Stimulated activated CD8-positive, alpha-beta memory T cell treated with anti-CD3 and anti-CD28 coated beads, Interleukin-15, amount 100 ng/mL, for 4 hours (primary cell): Measurements from ENCODE around the gene ZFAND3.
"Not testable (repeated sequence)": the region's sequence is repeated elsewhere in the genome, so short reads cannot be mapped to it uniquely, and the experiment has no call there.

Source experiments
- DNase-seq, 2 donors: peaks; one replicate each; pipeline ENCODE4 v3.0.0-alpha.2; 2020; ENCODE audit warnings: low read depth in 2 of 2

The ZFAND3 gene

DNA sequence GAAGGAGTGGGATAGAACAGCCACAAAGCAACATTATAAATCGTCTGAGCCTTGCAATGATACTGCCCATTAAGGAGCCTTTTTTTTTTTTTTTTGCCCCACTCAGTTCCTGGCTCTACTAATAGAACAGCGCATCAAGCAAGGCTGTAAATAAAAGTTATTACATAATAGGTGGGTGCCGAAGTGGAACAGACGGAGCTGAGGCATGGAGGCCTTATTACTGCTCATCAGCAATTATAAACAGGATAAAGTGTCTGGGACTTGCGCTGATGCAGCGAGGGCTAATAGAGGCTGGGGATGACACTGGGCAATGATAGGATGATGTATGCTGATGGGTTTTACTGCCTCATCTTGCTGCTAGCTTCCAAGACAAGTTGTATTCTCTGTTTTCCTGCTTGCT is 272.1 kb downstream of the ZFAND3 start:
- no peak for DNase-seq

- DNase-seq: no peak
These were observed 272.9 kb downstream of the ZFAND3 start for GRCh38 chr6:38092465-38092864.

DNA sequence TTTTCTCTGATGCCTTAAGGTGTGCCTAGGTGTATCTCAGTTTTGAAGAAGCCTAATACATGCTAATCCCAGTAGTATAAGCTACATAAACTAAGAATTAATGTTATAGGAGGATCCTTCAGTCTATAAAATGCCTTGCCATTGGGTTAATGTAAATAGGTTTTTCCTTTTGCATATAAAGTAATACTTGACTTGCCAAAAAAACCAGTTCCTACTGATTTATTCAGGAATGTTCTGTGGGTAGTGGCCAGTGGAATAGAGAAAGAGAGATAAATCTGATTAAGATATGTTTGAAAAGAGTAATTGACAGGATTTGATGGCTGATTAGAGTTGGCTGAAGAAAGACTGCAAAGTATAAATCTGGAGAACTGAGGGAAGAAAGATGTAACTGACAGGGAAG is 273.4 kb downstream of the ZFAND3 start:
- DNase-seq: no peak

GRCh38 chr6:38095054-38095453 is 275.5 kb downstream of the ZFAND3 start:
- no peak for DNase-seq

DNA sequence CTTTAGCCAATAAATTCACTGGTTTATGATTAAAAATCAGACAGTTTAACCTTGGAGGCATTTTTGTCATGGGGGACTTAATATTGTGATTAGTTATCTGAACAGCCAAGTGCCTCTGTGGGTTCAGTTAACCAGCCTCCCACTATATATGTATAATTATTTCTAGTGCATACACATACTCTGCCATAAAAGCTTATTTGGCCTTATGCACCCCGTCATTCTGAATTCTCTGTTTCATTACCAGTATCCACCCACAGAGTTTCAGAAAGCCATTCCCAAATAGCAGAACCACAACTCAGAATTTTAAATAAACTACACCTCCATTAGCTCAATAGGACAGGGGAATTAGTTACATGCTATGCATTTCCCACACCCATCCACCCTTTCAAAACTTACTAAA is 279.7 kb downstream of the ZFAND3 start:
- no peak for DNase-seq

DNA sequence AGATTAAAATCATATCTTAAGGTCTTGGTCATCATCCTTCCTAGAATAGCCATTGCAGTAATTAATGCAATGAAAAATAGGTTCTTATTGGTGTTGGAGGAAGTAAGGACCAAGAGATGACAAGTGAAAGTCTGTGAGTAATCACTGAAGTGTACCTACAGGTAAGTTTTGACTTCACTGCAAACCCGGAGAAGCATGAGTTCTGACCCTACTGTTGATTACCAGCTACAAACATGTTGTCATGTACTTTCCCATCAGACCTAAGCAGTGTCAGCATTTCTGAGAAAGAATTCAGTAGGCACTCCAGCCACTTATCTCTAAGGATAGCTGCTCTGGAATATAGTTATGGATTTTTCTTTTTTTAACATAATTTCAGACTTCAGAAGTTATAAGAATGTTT is 280.9 kb downstream of the ZFAND3 start:
- no peak for DNase-seq

- no peak for DNase-seq
These were observed 284.4 kb downstream of the ZFAND3 start for GRCh38 chr6:38103921-38104320.

GRCh38 chr6:38105066-38105465 is 285.5 kb downstream of the ZFAND3 start:
- no peak for DNase-seq

DNA sequence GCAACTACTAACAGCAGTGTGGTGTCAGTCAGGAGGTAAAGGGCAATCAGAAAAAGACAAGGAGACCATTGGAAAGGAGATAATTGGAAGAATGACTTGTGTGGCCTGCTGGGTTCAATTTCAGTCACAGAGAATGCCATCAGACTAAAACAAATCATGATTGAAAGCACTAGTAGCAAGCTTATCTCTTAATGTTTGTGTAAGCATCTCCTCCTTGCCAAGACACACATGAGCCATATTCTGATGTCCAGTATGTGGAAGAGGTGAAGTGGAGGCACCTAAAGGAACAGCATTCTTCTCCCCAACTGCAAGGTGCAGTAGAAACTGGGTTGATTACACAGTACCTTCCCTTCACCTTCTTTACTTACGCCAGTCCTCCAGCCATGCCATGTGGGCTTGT is 287.5 kb downstream of the ZFAND3 start:
- no peak for DNase-seq

DNA sequence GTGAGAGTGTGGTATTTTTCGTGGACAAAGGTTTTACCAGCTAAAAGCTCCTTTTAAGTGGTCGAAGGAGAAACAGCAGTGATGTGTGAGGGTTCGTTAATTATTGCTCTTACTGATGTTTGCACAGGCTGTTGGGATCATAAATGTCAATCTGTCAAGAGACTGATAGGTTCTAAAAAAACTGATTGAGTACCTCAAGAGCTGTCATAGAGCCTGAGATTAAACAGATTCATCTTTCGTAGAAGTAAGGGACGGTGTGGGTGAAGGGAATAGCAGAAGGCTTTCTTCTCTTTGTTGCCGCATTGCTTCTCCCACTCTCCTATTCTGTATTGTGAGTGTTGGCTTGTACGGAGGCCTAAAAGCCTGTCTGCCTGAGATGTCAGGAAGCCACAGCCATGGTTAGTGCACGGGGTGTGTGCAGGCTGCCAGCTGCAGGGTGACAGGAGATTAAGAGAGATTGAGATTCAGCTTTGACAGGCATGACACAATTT is 291.0 kb downstream of the ZFAND3 start:
- no peak for DNase-seq

- DNase-seq: no peak
These were observed 292.7 kb downstream of the ZFAND3 start for GRCh38 chr6:38112181-38112580.

DNA sequence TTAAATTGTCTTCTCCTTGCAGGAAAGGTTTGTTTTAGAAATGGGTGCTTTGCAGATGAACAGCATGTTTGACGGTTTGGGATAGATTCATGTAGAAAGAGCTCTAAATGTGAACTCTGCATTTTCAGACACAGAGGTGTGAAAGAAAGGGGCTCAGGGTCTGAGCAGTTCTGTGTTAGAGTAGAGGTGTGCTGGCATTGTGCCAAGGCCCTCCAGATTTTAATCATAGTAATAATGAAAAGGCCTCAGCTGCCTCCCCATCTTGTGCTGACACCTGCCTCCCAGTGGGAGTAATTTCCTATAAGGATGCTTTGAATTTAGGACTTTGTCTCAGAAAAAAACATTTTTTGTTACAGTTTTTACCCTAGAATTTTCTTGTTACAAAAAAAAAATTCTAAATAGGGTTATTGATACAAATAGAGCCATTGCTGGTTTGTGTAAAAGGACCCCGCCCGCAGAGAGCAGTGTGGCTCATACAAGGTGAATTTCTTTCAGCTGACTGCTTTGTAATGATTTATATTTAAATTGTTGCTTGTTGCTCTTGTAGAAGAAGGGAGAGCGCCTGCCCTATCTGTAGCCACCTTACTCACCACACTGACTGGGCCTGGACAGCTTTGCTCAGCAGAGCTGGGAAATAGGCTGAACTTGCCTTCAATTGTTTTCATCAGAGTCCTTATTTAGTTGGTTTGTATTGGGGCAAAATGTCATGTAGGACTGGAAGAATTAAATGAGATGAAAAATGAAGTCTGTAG is 294.5 kb downstream of the ZFAND3 start:
- DNase-seq: no peak

GRCh38 chr6:38114976-38115625 is 295.6 kb downstream of the ZFAND3 start:
- no peak for DNase-seq

DNA sequence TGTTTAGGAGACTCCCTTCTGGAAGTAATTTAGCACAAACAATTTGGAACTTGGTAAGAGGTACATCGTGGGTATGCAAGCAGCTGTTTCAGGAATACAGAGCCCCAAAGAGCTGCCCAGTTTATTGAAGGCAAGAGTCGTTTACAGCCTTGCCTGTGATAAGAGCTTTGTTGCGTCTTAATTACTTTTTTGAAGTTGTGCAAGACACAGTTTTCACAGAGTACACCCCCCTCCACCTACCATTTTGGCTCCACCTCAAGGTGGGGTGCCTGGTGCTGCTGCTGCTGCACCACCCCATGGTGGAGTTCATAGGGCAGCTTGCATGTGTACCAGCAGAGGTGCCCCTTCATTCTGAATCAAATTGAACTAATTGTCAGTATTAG is 296.1 kb downstream of the ZFAND3 start:
- no peak for DNase-seq

DNA sequence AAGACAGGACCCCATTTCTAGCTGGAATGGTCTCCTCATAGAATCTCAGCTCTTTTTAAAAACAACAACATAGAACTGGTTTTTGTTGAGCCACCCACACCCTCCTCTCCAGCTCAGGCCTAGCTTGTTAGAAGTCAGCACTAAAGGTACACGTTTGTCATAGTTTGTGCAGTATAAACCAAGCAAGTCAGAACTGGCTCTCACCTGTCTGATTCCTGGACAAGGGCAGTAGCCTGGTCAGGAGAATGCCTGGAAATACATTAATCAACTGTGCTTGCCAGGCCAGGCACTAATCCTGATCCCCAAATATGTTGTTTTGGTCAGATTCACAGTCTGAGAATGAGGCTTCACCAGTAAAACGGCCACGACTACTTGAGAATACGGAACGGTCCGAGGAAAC is 296.7 kb downstream of the ZFAND3 start:
- no peak for DNase-seq

GRCh38 chr6:38117281-38117680 is 297.8 kb downstream of the ZFAND3 start:
- DNase-seq: no peak

DNA sequence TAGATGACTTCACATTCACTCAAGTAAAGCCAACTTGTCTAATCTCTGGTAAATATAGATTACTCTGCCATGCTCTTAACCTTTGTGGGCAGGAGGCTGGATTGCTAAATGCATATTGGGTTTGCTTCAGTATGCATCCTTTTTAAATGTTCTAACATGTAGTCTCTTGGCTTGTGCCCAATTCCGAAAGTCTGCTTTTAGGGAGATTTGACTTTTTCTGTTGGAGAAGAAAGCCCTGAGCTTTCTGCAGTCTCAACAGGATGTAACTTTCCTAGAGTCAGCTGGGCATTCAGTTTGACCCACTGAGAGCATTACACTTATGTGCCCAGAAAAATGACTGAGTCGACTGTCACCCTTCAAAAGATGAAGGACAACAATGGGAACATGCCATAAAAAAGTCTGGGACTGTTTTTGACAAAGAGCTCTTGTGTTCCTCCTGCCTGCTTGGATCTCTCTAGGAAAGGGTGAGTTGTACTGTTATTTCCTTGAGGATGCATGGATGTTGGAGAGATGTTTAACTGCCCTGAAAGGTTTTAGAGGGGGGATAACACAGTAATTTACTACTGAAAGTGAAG is 299.4 kb downstream of the ZFAND3 start:
- no peak for DNase-seq

GRCh38 chr6:38119516-38119915 is 300.0 kb downstream of the ZFAND3 start:
- no peak for DNase-seq

DNA sequence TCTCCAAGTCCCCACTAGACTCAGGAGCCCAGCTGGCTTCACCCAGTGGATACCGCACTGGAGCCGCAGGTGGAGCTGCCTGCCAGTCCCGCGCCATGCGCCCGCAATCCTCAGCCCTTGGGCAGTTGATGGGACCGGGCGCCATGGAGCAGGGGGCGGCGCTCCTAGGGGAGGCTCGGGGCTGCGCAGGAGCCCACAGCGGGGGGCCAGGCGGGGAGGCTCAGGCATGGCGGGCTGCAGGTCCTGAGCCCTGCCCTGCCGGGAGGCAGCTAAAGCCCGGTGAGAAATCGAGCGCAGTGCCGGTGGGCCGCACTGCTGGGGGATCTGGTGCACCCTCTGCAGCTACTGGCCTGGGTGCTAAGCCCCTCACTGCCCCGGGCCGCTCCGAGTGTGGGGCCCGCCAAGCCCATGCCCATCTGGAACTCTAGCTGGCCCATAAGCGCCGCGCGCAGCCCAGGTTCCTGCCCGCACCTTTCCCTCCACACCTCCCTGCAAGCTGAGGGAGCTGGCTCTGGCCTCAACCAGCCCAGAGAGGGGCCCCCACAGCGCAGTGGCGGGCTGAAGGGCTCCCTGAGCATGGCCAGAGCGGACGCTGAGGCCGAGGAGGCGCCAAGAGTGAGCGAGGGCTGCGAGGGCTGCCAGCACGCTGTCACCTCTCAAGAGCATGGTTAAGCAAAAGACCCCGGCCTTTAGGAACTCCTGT is 304.8 kb downstream of the ZFAND3 start:
- DNase-seq: not testable (repeated sequence)

DNA sequence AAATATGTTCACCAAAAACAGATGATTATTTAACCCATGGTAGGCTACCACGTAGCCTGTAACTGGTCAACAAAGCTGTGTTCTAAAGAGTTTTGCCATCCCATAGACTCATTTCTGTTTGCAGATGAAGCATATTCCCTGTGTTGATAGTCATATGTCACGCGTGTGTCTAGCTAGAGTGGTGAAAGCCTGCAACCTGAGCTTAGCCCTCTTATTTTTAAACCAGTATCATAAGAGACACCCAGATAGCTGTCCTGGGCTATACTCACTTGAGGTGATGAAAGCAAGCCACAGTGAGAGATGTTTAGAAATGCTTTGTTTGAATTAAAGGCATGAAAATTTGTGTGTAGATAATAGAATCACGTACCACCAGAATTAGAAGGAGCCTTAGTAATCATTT is 307.8 kb downstream of the ZFAND3 start:
- no peak for DNase-seq

GRCh38 chr6:38131527-38131965 is 312.0 kb downstream of the ZFAND3 start:
- no peak for DNase-seq

DNA sequence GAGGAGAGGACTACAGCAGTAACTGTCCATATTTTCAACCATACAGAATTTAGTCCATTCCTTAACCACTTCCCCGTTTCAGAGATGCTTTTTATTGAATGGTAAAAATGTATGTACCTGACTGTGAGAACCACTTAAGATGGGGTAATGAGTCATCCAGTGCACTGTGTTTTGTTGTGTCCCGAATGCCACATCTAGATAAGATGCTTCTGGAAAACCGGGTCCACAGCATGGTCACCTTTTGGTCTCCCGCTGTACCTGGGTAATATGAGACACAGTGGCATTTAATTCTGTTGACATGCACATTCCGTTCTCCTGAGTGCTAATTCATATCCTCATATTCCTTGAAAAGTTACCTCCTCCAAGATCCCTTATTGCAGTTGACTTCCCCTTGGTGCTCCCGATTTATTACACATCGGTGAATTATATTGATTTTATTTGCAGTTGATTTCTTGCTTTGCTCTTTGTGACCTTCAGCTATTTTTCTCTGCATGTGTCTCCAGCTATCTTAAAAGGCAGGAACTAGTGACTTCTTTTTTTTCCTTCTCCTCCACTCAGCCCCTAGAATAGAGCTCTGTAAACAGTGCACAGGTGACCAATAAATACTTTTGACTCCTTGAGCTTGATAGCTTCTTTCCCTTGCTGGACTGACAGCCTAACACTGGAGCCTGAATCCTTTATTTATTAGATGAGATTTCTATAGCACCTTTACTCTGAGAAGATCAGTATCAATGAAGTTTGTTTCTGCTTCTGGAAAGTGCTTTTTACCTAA is 314.6 kb downstream of the ZFAND3 start:
- DNase-seq: no peak
